Measurements from ENCODE around the gene TMEM138.
"Not testable (repeated sequence)": the region's sequence is repeated elsewhere in the genome, so short reads cannot be mapped to it uniquely, and the experiment has no call there.

Gene TMEM138

GRCh38 chr11:61372659-61373420, 10.7 kb downstream of the TMEM138 start:
- Mint-ChIP-seq H3K36me3 (ENCODE audit: low read depth) (peaks cover 89% of the 10 kb centered on the region), H3K27ac (no peak overlapping the region), H3K4me1 (peaks cover 21% of the 10 kb centered on the region), H3K27me3 (ENCODE audit: low read depth) (no peaks in the 10 kb centered on the region), H3K9me3 (peaks cover 16% of the 10 kb centered on the region), H3K4me3 (no peak overlapping the region)
- TF ChIP-seq CTCF (IDR thresholded peaks at IDR 0.05; ENCODE audit: unreplicated experiment in 3 of 3) = no peak

GRCh38 chr11:61375761-61376108, 13.6 kb downstream of the TMEM138 start:
- no peak overlapping the region for H3K27ac Mint-ChIP-seq
- peaks cover 10% of the 10 kb centered on the region for H3K9me3 Mint-ChIP-seq
- no peaks in the 10 kb centered on the region for H3K27me3 Mint-ChIP-seq (ENCODE audit: low read depth)
- no peak overlapping the region for H3K4me3 Mint-ChIP-seq
- no peak for TF ChIP-seq CTCF (IDR thresholded peaks at IDR 0.05; ENCODE audit: unreplicated experiment in 3 of 3)
- H3K4me1 Mint-ChIP-seq = peaks cover 5% of the 10 kb centered on the region
- H3K36me3 Mint-ChIP-seq (ENCODE audit: low read depth) = peaks cover 67% of the 10 kb centered on the region

- no peak for TF ChIP-seq CTCF (IDR thresholded peaks at IDR 0.05; ENCODE audit: unreplicated experiment in 3 of 3)
- Mint-ChIP-seq H3K4me3 (no peak overlapping the region), H3K27ac (no peak overlapping the region), H3K9me3 (peaks cover 6% of the 10 kb centered on the region), H3K36me3 (ENCODE audit: low read depth) (peaks cover 50% of the 10 kb centered on the region), H3K4me1 (peaks cover 5% of the 10 kb centered on the region), H3K27me3 (ENCODE audit: low read depth) (no peaks in the 10 kb centered on the region)
These were observed 15.4 kb downstream of the TMEM138 start for GRCh38 chr11:61377461-61378160.

- no peaks in the 10 kb centered on the region for H3K27me3 Mint-ChIP-seq (ENCODE audit: low read depth)
- peaks cover 41% of the 10 kb centered on the region for H3K36me3 Mint-ChIP-seq (ENCODE audit: low read depth)
- H3K4me1 Mint-ChIP-seq = peaks cover 5% of the 10 kb centered on the region
- H3K27ac Mint-ChIP-seq = peak overlapping the region in 1 of 3 experiments; percentile 50
- H3K4me3 Mint-ChIP-seq = no peak overlapping the region
- H3K9me3 Mint-ChIP-seq = peaks cover 3% of the 10 kb centered on the region
- TF ChIP-seq CTCF (IDR thresholded peaks at IDR 0.05; ENCODE audit: unreplicated experiment in 3 of 3) = no peak
These were observed 16.6 kb downstream of the TMEM138 start for GRCh38 chr11:61378713-61379313.

GRCh38 chr11:61380884-61381283, 18.7 kb downstream of the TMEM138 start:
- Mint-ChIP-seq H3K27ac (no peak overlapping the region), H3K27me3 (ENCODE audit: low read depth) (no peaks in the 10 kb centered on the region)

GRCh38 chr11:61383859-61384258, 21.7 kb downstream of the TMEM138 start:
- H3K27me3 Mint-ChIP-seq (ENCODE audit: low read depth); H3K4me1 Mint-ChIP-seq; H3K27ac Mint-ChIP-seq; H3K36me3 Mint-ChIP-seq (ENCODE audit: low read depth); H3K4me3 Mint-ChIP-seq; H3K9me3 Mint-ChIP-seq: not testable (repeated sequence)

More at GRCh38 chr11:61380884-61381283, 18.7 kb downstream of the TMEM138 start:
- Mint-ChIP-seq H3K9me3 (no peaks in the 10 kb centered on the region), H3K36me3 (ENCODE audit: low read depth) (peaks cover 21% of the 10 kb centered on the region), H3K4me3 (no peak overlapping the region), H3K4me1 (peaks cover 5% of the 10 kb centered on the region)
- no peak for TF ChIP-seq CTCF (IDR thresholded peaks at IDR 0.05; ENCODE audit: unreplicated experiment in 3 of 3)
